ENCODE measurements around the gene TMEM131. TPM values are rescaled to one million over a fixed set of nuclear protein-coding genes. Genes with fewer than 3 reads are reported as not detected.

Gene TMEM131
- total RNA-seq, 1 experiment from 2014 or later, result 21.9 TPM

DNA sequence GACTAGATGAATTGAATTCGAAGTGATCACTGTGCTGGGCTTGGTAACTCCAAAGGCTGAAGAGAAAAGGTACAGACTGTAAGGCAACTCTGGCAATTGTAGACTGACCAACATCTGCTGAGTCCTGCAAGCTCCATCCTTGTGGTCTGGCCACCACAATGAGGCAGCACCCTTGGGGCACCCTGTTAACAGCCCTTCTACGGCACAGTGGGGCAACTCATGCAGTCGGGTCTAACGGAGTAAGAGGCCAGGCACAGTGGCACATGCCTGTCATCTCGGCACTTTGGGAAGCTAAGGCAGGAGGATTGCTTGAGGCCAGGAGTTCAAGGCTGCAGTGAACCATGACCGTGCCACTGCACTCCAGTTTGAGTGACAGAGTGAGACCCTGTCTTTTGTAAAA is 155.6 kb downstream of the TMEM131 start (continued):
- TF ChIP-seq ZNF263 (CRISPR knock-in tag; IDR thresholded peaks at IDR 0.05; ENCODE audit: low read depth) (no peak), ZNF138 (CRISPR knock-in tag; conservative IDR thresholded peaks at IDR 0.05) (no peak), ZBTB21 (CRISPR knock-in tag; IDR thresholded peaks at IDR 0.05; ENCODE audit: borderline replicate concordance) (no peak)

DNA sequence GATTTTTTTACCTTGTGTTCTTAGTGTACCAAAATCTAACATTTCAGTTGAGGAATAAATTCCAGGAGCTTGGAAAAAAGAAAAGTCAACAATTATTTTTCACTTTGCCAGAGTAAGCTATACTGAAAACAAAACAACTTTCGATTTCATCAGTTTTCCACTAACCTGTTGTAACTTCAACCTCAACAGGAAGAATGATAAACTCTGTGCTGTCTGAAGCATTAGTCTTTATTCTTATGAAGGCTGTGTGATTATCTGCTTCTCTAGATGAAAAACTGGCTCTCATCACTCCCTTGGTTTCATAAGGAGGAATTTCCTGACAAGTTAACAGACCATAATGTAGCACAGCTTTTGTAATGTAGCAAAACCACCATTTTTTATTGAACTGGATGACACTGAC is 161.1 kb downstream of the TMEM131 start:
- peaks cover 1% of the 10 kb centered on the region for H3K9me3 Mint-ChIP-seq
- H3K27ac Mint-ChIP-seq, result no peak overlapping the region
- TF ChIP-seq, protein P1, sequence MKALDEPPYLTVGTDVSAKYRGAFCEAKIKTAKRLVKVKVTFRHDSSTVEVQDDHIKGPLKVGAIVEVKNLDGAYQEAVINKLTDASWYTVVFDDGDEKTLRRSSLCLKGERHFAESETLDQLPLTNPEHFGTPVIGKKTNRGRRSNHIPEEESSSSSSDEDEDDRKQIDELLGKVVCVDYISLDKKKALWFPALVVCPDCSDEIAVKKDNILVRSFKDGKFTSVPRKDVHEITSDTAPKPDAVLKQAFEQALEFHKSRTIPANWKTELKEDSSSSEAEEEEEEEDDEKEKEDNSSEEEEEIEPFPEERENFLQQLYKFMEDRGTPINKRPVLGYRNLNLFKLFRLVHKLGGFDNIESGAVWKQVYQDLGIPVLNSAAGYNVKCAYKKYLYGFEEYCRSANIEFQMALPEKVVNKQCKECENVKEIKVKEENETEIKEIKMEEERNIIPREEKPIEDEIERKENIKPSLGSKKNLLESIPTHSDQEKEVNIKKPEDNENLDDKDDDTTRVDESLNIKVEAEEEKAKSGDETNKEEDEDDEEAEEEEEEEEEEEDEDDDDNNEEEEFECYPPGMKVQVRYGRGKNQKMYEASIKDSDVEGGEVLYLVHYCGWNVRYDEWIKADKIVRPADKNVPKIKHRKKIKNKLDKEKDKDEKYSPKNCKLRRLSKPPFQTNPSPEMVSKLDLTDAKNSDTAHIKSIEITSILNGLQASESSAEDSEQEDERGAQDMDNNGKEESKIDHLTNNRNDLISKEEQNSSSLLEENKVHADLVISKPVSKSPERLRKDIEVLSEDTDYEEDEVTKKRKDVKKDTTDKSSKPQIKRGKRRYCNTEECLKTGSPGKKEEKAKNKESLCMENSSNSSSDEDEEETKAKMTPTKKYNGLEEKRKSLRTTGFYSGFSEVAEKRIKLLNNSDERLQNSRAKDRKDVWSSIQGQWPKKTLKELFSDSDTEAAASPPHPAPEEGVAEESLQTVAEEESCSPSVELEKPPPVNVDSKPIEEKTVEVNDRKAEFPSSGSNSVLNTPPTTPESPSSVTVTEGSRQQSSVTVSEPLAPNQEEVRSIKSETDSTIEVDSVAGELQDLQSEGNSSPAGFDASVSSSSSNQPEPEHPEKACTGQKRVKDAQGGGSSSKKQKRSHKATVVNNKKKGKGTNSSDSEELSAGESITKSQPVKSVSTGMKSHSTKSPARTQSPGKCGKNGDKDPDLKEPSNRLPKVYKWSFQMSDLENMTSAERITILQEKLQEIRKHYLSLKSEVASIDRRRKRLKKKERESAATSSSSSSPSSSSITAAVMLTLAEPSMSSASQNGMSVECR (CRISPR knock-in tag; IDR thresholded peaks at IDR 0.05; ENCODE audit: borderline replicate concordance), result no peak
- TF ChIP-seq, protein P2, sequence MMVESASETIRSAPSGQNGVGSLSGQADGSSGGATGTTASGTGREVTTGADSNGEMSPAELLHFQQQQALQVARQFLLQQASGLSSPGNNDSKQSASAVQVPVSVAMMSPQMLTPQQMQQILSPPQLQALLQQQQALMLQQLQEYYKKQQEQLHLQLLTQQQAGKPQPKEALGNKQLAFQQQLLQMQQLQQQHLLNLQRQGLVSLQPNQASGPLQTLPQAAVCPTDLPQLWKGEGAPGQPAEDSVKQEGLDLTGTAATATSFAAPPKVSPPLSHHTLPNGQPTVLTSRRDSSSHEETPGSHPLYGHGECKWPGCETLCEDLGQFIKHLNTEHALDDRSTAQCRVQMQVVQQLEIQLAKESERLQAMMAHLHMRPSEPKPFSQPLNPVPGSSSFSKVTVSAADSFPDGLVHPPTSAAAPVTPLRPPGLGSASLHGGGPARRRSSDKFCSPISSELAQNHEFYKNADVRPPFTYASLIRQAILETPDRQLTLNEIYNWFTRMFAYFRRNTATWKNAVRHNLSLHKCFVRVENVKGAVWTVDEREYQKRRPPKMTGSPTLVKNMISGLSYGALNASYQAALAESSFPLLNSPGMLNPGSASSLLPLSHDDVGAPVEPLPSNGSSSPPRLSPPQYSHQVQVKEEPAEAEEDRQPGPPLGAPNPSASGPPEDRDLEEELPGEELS (CRISPR knock-in tag; IDR thresholded peaks at IDR 0.05), result no peak
- TF ChIP-seq, protein P3, sequence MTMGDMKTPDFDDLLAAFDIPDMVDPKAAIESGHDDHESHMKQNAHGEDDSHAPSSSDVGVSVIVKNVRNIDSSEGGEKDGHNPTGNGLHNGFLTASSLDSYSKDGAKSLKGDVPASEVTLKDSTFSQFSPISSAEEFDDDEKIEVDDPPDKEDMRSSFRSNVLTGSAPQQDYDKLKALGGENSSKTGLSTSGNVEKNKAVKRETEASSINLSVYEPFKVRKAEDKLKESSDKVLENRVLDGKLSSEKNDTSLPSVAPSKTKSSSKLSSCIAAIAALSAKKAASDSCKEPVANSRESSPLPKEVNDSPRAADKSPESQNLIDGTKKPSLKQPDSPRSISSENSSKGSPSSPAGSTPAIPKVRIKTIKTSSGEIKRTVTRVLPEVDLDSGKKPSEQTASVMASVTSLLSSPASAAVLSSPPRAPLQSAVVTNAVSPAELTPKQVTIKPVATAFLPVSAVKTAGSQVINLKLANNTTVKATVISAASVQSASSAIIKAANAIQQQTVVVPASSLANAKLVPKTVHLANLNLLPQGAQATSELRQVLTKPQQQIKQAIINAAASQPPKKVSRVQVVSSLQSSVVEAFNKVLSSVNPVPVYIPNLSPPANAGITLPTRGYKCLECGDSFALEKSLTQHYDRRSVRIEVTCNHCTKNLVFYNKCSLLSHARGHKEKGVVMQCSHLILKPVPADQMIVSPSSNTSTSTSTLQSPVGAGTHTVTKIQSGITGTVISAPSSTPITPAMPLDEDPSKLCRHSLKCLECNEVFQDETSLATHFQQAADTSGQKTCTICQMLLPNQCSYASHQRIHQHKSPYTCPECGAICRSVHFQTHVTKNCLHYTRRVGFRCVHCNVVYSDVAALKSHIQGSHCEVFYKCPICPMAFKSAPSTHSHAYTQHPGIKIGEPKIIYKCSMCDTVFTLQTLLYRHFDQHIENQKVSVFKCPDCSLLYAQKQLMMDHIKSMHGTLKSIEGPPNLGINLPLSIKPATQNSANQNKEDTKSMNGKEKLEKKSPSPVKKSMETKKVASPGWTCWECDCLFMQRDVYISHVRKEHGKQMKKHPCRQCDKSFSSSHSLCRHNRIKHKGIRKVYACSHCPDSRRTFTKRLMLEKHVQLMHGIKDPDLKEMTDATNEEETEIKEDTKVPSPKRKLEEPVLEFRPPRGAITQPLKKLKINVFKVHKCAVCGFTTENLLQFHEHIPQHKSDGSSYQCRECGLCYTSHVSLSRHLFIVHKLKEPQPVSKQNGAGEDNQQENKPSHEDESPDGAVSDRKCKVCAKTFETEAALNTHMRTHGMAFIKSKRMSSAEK (CRISPR knock-in tag; IDR thresholded peaks at IDR 0.05; ENCODE audit: borderline replicate concordance), result no peak
- TF ChIP-seq SMAD4 (CRISPR knock-in tag; IDR thresholded peaks at IDR 0.05), result no peak
- TF ChIP-seq TP53 (CRISPR knock-in tag; IDR thresholded peaks at IDR 0.05), result no peak
- no peak for TF ChIP-seq ATF1 (CRISPR knock-in tag; IDR thresholded peaks at IDR 0.05)
- TF ChIP-seq GABPB1 (CRISPR knock-in tag; IDR thresholded peaks at IDR 0.05), result no peak
- TF ChIP-seq, protein P4, sequence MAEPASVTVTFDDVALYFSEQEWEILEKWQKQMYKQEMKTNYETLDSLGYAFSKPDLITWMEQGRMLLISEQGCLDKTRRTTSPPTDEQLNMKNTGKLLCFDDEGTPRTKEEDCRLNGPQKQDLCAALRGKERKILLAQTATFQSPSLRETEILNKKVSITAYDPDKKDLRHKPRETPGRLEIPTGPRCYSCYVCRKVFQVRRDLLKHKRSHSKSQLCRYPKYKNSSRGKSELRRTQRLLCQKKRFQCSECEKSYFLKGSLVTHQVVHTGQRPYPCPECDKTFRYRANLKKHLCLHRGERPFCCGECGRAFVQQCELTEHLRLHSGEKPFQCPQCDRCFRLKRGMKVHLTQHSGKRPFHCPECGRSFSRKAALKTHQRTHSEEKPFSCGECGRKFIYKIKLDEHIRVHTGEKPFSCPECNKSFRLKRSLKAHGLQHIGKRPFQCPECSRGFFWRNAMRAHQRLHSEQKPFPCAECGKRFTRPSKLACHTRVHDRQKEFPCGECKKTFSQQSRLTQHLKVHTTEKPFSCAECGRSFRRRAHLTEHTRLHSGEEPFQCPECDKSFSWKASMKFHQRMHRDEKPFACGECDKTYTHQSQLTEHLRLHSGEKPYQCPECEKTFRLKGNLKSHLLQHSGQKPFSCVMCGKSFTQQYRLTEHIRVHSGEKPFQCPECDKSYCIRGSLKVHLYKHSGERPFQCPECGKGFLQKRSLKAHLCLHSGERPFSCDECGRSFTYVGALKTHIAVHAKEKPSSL (CRISPR knock-in tag; conservative IDR thresholded peaks at IDR 0.05), result no peak
- no peak for TF ChIP-seq IRF2 (CRISPR knock-in tag; IDR thresholded peaks at IDR 0.05; ENCODE audit: borderline replicate concordance, low read depth)
- TF ChIP-seq, protein P5, sequence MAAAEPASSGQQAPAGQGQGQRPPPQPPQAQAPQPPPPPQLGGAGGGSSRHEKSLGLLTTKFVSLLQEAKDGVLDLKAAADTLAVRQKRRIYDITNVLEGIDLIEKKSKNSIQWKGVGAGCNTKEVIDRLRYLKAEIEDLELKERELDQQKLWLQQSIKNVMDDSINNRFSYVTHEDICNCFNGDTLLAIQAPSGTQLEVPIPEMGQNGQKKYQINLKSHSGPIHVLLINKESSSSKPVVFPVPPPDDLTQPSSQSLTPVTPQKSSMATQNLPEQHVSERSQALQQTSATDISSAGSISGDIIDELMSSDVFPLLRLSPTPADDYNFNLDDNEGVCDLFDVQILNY (CRISPR knock-in tag; IDR thresholded peaks at IDR 0.05), result no peak
- no peaks in the 10 kb centered on the region for H3K27me3 Mint-ChIP-seq (ENCODE audit: low read depth)
- H3K36me3 Mint-ChIP-seq, result peaks cover 5% of the 10 kb centered on the region
- peaks cover 14% of the 10 kb centered on the region for H3K4me1 Mint-ChIP-seq
- CTCF ChIA-PET, result no interaction called here
- ATAC-seq (no peak), DNase-seq (ENCODE audit: low spot score) (no peak)
- no peak overlapping the region for H3K4me3 Mint-ChIP-seq
- POLR2A ChIA-PET, result no interaction called here

Measured in WTC11 (cell line).